ENCODE measurements around the gene TMEM127.

The TMEM127 gene

GRCh38 chr2:96249654-96250053 is 16.1 kb downstream of the TMEM127 start:
- ChIA-PET POLR2A (no interaction called here), CTCF (interaction anchor here (0.6 kb wide), 1 partner anchor 625 kb away, joined by 3 read pairs; no protein-coding TSS in a partner anchor)
- no peak for DNase-seq (ENCODE audit: extremely low spot score)
- TF ChIP-seq BHLHE40 (IDR thresholded peaks at IDR 0.05; ENCODE audit: borderline replicate concordance) = no peak
- no peak for TF ChIP-seq SUZ12 (IDR thresholded peaks at IDR 0.05)
- TF ChIP-seq NFRKB (IDR thresholded peaks at IDR 0.05) = no peak
- no peak for TF ChIP-seq ARNT (IDR thresholded peaks at IDR 0.05)
- no peak for TF ChIP-seq ELF4 (IDR thresholded peaks at IDR 0.05)
- TF ChIP-seq TARDBP (IDR thresholded peaks at IDR 0.05) = no peak

GRCh38 chr2:96248624-96249023 is 17.2 kb downstream of the TMEM127 start:
- POLR2A ChIA-PET = interaction anchor here (0.9 kb wide), 1 partner anchor 11 kb away, joined by 3 read pairs; no protein-coding TSS in a partner anchor

DNA sequence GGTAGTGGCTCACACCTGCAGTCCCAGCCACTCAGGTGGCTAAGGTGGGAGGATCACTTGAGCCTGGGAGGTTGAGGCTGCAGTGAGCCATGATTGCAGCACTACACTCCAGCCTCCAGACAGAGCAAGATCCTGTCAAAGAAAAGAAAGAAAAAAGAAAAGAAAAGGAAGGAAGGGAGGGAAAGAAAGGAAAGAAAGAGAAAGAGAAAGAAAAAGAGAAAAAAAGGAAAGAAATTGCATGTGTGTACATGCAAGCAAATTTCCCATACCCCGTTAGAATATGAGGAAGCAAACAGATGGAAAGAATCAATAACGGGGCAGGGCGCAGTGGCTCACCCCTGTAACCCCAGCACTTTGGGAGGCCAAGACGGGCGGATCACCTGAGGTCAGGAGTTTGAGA is 17.9 kb downstream of the TMEM127 start:
- ChIA-PET CTCF (no interaction called here), POLR2A (interaction anchor here (0.9 kb wide), 1 partner anchor 11 kb away, joined by 3 read pairs; no protein-coding TSS in a partner anchor)
- no peak for DNase-seq (ENCODE audit: extremely low spot score)
- TF ChIP-seq ELF4 (IDR thresholded peaks at IDR 0.05) (no peak), HDGF (IDR thresholded peaks at IDR 0.05; ENCODE audit: borderline replicate concordance) (no peak), SP1 (IDR thresholded peaks at IDR 0.05) (no peak), NFRKB (IDR thresholded peaks at IDR 0.05) (no peak), CTBP1 (IDR thresholded peaks at IDR 0.05; ENCODE audit: borderline replicate concordance) (no peak), TARDBP (IDR thresholded peaks at IDR 0.05) (no peak), FOXA1 (IDR thresholded peaks at IDR 0.05) (no peak)
- TF ChIP-seq, protein P1, sequence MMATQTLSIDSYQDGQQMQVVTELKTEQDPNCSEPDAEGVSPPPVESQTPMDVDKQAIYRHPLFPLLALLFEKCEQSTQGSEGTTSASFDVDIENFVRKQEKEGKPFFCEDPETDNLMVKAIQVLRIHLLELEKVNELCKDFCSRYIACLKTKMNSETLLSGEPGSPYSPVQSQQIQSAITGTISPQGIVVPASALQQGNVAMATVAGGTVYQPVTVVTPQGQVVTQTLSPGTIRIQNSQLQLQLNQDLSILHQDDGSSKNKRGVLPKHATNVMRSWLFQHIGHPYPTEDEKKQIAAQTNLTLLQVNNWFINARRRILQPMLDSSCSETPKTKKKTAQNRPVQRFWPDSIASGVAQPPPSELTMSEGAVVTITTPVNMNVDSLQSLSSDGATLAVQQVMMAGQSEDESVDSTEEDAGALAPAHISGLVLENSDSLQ (IDR thresholded peaks at IDR 0.05) = no peak

More at GRCh38 chr2:96248624-96249023, 17.2 kb downstream of the TMEM127 start:
- CTCF ChIA-PET = interaction anchor here (0.6 kb wide), 1 partner anchor 19 kb away, joined by 10 read pairs; no protein-coding TSS in a partner anchor
- TF ChIP-seq SUZ12 (IDR thresholded peaks at IDR 0.05) (no peak), SP1 (IDR thresholded peaks at IDR 0.05) (no peak), FOXK2 (IDR thresholded peaks at IDR 0.05) (no peak), BHLHE40 (IDR thresholded peaks at IDR 0.05; ENCODE audit: borderline replicate concordance) (no peak), LEF1 (IDR thresholded peaks at IDR 0.05; ENCODE audit: borderline replicate concordance) (no peak), FOXM1 (IDR thresholded peaks at IDR 0.05; ENCODE audit: borderline replicate concordance) (no peak), ARNT (IDR thresholded peaks at IDR 0.05) (no peak), FOXA1 (IDR thresholded peaks at IDR 0.05) (no peak), TARDBP (IDR thresholded peaks at IDR 0.05) (no peak), ELF4 (IDR thresholded peaks at IDR 0.05) (no peak), CTBP1 (IDR thresholded peaks at IDR 0.05; ENCODE audit: borderline replicate concordance) (no peak), ZNF384 (IDR thresholded peaks at IDR 0.05) (no peak)
- TF ChIP-seq, protein P1 (IDR thresholded peaks at IDR 0.05) = no peak
- no peak for DNase-seq (ENCODE audit: extremely low spot score)

GRCh38 chr2:96247009-96247408 is 18.8 kb downstream of the TMEM127 start:
- ChIA-PET POLR2A (interaction anchor here (1.0 kb wide), 1 partner anchor 39 kb away, joined by 7 read pairs; the partner anchor contains the start of gene STARD7), CTCF (no interaction called here)
- TF ChIP-seq TARDBP (IDR thresholded peaks at IDR 0.05) (no peak), SUZ12 (IDR thresholded peaks at IDR 0.05) (no peak)
- DNase-seq (ENCODE audit: extremely low spot score) = no peak

GRCh38 chr2:96245609-96246390 is 20.0 kb downstream of the TMEM127 start:
- DNase-seq (ENCODE audit: extremely low spot score) = no peak
- ChIA-PET CTCF (no interaction called here), POLR2A (interaction anchor here (0.9 to 1.0 kb wide), 2 partner anchors 15 to 37 kb away, joined by 3 to 7 read pairs; partner anchors contain the start of gene STARD7)
- no peak for TF ChIP-seq ELF4 (IDR thresholded peaks at IDR 0.05)
- TF ChIP-seq L3MBTL2 (conservative IDR thresholded peaks at IDR 0.05) = no peak
- TF ChIP-seq ARNT (IDR thresholded peaks at IDR 0.05) = no peak
- no peak for TF ChIP-seq CTBP1 (IDR thresholded peaks at IDR 0.05; ENCODE audit: borderline replicate concordance)
- TF ChIP-seq TARDBP (IDR thresholded peaks at IDR 0.05) = no peak
- no peak for TF ChIP-seq FOXM1 (IDR thresholded peaks at IDR 0.05; ENCODE audit: borderline replicate concordance)

DNA sequence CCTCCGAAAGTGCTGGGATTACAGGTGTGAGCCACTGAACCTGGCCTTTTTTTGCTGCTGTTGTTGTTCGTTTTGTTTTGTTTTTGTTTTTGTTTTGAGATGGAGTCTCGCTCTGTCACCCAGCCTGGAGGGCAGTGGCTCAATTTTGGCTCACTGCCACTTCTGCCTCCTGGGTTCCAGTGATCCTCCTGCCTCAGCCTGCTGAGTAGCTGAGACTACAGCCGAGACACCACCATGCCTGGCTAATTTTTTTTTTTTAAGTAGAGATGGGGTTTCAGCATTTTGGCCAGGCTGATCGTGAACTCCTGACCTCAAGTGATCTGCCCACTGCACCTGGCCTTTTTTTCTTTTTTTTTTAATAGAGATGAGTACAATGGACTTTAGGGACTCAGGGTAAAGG is 22.0 kb downstream of the TMEM127 start:
- TF ChIP-seq ELF4 (IDR thresholded peaks at IDR 0.05) = no peak
- CTCF ChIA-PET = no interaction called here
- POLR2A ChIA-PET = no interaction called here
- no peak for DNase-seq (ENCODE audit: extremely low spot score)

DNA sequence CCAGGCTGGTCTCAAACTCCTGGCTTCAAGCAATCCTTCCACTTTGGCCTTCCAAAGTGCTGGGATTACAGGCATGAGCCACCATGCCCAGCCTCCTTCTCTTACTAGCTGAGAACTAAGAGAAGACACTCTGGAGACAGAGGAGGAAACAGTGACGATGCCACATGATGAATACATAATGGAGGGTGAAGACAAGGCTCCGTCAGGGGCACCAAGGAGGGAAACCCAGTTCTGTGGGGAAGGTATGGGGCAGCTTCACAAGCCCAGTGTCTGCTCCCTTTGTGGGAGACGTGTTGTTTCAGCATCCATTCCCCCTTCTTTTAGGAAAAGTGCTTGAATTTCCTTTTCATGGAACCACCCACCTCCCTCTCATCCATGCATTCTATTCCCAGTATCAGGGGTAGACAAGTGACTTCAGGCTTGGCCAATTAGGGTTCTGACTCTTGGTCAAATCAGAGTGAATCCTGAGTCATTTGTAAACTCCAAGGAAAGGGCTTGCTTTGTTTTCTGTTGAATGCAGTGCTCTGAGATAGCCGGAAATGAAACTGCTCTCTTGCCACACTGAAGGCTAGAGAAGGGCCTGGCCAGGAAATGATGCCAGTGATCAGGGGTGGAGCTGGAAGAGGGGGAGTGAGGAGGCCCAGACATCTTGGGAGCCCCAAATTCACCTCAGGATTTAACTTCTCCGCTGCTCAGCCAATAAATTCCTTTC is 23.7 kb downstream of the TMEM127 start:
- ChIA-PET CTCF (interaction anchor here (0.6 kb wide), 1 partner anchor 466 kb away, joined by 3 read pairs; no protein-coding TSS in a partner anchor), POLR2A (no interaction called here)
- TF ChIP-seq SP1 (IDR thresholded peaks at IDR 0.05) (no peak), BHLHE40 (IDR thresholded peaks at IDR 0.05; ENCODE audit: borderline replicate concordance) (no peak), FOXK2 (IDR thresholded peaks at IDR 0.05) (no peak), SUZ12 (IDR thresholded peaks at IDR 0.05) (no peak), CTBP1 (IDR thresholded peaks at IDR 0.05; ENCODE audit: borderline replicate concordance) (no peak), NFRKB (IDR thresholded peaks at IDR 0.05) (no peak), ELF4 (IDR thresholded peaks at IDR 0.05) (no peak), TARDBP (IDR thresholded peaks at IDR 0.05) (no peak), L3MBTL2 (conservative IDR thresholded peaks at IDR 0.05) (no peak), ZNF384 (IDR thresholded peaks at IDR 0.05) (no peak), LEF1 (IDR thresholded peaks at IDR 0.05; ENCODE audit: borderline replicate concordance) (no peak), HDGF (IDR thresholded peaks at IDR 0.05; ENCODE audit: borderline replicate concordance) (no peak), FOXA1 (IDR thresholded peaks at IDR 0.05) (no peak), FOXM1 (IDR thresholded peaks at IDR 0.05; ENCODE audit: borderline replicate concordance) (no peak), ARNT (IDR thresholded peaks at IDR 0.05) (no peak)
- TF ChIP-seq, protein P1 (IDR thresholded peaks at IDR 0.05) = no peak
- no peak for DNase-seq (ENCODE audit: extremely low spot score)
